Panc1 (cell line): ENCODE measurements around the gene IL17B. TPM values are rescaled to one million over a fixed set of nuclear protein-coding genes. Genes with fewer than 3 reads are reported as not detected.

Source experiments
- ATAC-seq: fragments of 200-7000 bp; cut with Tn5 transposase; 2 replicates; pipeline ENCODE4 v1.9.1; 2020; ENCODE audit warnings: mild to moderate bottlenecking, moderate library complexity
- BruUV-seq: library from RNA; stranded (reverse); fragments of 400-500 nt; replicated peaks from 2 replicates; lab custom pipeline; 2021; lab: Mats Ljungman, UMichigan
- CTCF ChIA-PET: fragments of 300-600 bp; sonication (Branson Sonifier 250); formaldehyde crosslinking; loops from one replicate; lab custom pipeline; 2022; ENCODE audit warnings: antibody characterized with exemption; lab: Charles Lee
- POLR2A ChIA-PET: fragments of 300-600 bp; sonication (Branson Sonifier 250); formaldehyde crosslinking; loops from one replicate; lab custom pipeline; 2022; ENCODE audit warnings: antibody characterized with exemption; lab: Charles Lee
- DNase-seq: peaks from one replicate; pipeline ENCODE4 v3.0.0-alpha.2; 2010; ENCODE audit warnings: low read depth, low spot score
- H3K27ac ChIP-seq: 2 replicates; pipeline ENCODE4 v1.5.1; 2011; ENCODE audit warnings: mild to moderate bottlenecking, low read length, inconsistent platforms
- H3K27me3 ChIP-seq: fragments of 200-500 bp; sonication (Bioruptor generic); 2 replicates; pipeline ENCODE4 v1.6.0; 2014; ENCODE audit warnings: low read length, inconsistent platforms; ENCODE audit not compliant: control insufficient read depth, insufficient read depth
- H3K36me3 ChIP-seq: fragments of 200-500 bp; sonication (Bioruptor generic); 2 replicates; pipeline ENCODE4 v1.5.1; 2014; ENCODE audit warnings: inconsistent platforms, mild to moderate bottlenecking, low read length, moderate library complexity; ENCODE audit not compliant: control insufficient read depth, insufficient read depth
- H3K4me1 ChIP-seq: 2 replicates; pipeline ENCODE4 v1.5.1; 2011; ENCODE audit warnings: inconsistent platforms, mild to moderate bottlenecking, low read length, moderate library complexity; ENCODE audit not compliant: control insufficient read depth, insufficient read depth
- H3K4me3 ChIP-seq, 2 experiments: 2 replicates each; pipeline ENCODE4 v1.5.1; 2011 to 2012; ENCODE audit warnings: low read depth in 2 of 2, low read length in 2 of 2, mild to moderate bottlenecking in 2 of 2, inconsistent platforms in 1 of 2, moderate library complexity in 1 of 2
- H3K9me3 ChIP-seq: fragments of 200-500 bp; sonication (Bioruptor generic); 2 replicates; pipeline ENCODE4 v1.5.1; 2014; ENCODE audit warnings: low read depth, mild to moderate bottlenecking, inconsistent platforms, low read length, moderate library complexity; ENCODE audit not compliant: control insufficient read depth, insufficient read depth
- CTCF ChIP-seq: fragments of 450-650 bp; IDR thresholded peaks from 2 replicates; pipeline ENCODE4 v1.5.1; 2017; ENCODE audit warnings: mild to moderate bottlenecking
- POLR2AphosphoS5 ChIP-seq: IDR thresholded peaks from 2 replicates; pipeline ENCODE4 v1.6.1; 2012; ENCODE audit warnings: mild to moderate bottlenecking, low read depth, low read length, moderate library complexity
- REST ChIP-seq, 2 experiments: IDR thresholded peaks; 2 replicates each; pipeline ENCODE4 v1.6.1; 2011 to 2012; ENCODE audit warnings: low read depth in 2 of 2, control low read depth in 1 of 2, low read length in 1 of 2, mild to moderate bottlenecking in 1 of 2, moderate library complexity in 1 of 2; ENCODE audit not compliant: insufficient read depth in 1 of 2
- SIN3A ChIP-seq: IDR thresholded peaks from 2 replicates; pipeline ENCODE4 v1.6.1; 2012; ENCODE audit warnings: low read depth, mild to moderate bottlenecking, low read length, moderate library complexity, borderline replicate concordance; ENCODE audit not compliant: insufficient read depth
- TCF7L2 ChIP-seq: IDR thresholded peaks from 2 replicates; pipeline ENCODE4 v1.6.1; 2011; ENCODE audit warnings: mild to moderate bottlenecking, low read depth, low read length, inconsistent platforms
- in situ Hi-C: cut with HindIII; loops from 2 replicates; pipeline ENCODE4 v1.10.0; 2016; ENCODE audit warnings: low sequenced_read_pairs, low pct_unique_long_range_greater_than_20kb
- intact Hi-C: fragments of 100-400 bp; cut with micrococcal nuclease; formaldehyde crosslinking; loops from one replicate; pipeline ENCODE4 v1.10.0; 2022; ENCODE audit not compliant: unreplicated experiment
- total RNA-seq: library from RNA; stranded (reverse); gene quantifications from one replicate; pipeline ENCODE4 v1.2.1, GENCODE V29; 2021; ENCODE audit not compliant: unreplicated experiment

IL17B gene
- total RNA-seq, 1 experiment from 2014 or later, result not detected

- H3K4me3 ChIP-seq, result no peak overlapping the region
- no peak for DNase-seq
- TF ChIP-seq REST (IDR thresholded peaks at IDR 0.05; ENCODE audit: insufficient read depth in 1 of 2, low read depth in 2 of 2, low read length in 1 of 2), result no peak
- intact Hi-C loops (no loop called here), in situ Hi-C loops (no loop called here)
- no peaks in the 10 kb centered on the region for H3K9me3 ChIP-seq
- no peaks in the 10 kb centered on the region for H3K36me3 ChIP-seq
- no TSS peak for BruUV-seq
- H3K27me3 ChIP-seq, result no peaks in the 10 kb centered on the region
- CTCF ChIA-PET, result no interaction called here
- H3K27ac ChIP-seq, result no peak overlapping the region
- ATAC-seq, result peak; percentile 33; the same call in 1 of the 2 replicates
- POLR2A ChIA-PET, result no interaction called here
- H3K4me1 ChIP-seq, result no peaks in the 10 kb centered on the region
These were observed 33.8 kb upstream of the IL17B start for GRCh38 chr5:149412783-149413476.

DNA sequence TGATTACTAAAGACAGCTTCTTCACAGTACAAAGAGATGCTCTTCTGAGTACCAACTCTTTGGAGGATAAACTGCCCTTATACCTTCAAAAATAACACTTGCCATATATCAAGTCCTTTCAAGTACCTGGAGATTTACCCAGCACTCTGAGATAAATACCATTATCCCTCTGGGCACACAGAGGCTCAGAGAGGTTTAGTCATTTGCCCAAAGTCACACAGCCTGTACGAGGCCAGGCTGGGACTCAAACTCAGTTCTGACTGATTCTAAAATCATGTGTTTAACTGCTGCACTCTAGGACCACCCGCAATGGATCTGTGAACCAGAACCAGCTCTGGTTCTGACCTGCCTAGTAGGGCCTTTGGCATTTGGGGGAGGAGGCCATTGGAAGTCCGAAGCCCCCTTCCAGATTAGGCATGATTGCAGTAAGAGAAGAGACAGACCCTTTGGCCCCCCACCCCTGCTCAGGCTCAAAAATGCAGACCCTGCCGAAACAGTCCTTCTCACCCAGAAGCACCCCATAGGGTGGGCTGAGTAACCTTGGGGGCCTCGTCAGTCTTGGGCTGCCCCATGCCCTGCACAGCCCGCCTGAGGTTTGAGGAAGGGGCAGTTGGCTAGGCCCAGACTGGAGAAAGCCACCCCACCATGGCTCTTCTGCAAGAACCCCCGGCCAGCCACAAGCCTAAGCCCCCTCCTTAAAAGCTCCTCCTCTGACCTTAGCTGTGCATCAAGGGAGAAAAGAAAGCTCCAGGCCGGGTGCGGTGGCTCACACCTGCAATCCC is 32.8 kb upstream of the IL17B start:
- Histone ChIP-seq H3K27me3 (no peaks in the 10 kb centered on the region), H3K27ac (no peak overlapping the region), H3K4me1 (no peaks in the 10 kb centered on the region), H3K4me3 (no peak overlapping the region), H3K36me3 (no peaks in the 10 kb centered on the region), H3K9me3 (no peaks in the 10 kb centered on the region)
- ChIA-PET POLR2A (no interaction called here), CTCF (no interaction called here)
- intact Hi-C loops (no loop called here), in situ Hi-C loops (no loop called here)
- no TSS peak for BruUV-seq
- ATAC-seq (no peak), DNase-seq (no peak)
- no peak for TF ChIP-seq REST (IDR thresholded peaks at IDR 0.05; ENCODE audit: insufficient read depth in 1 of 2, low read depth in 2 of 2, low read length in 1 of 2)
- no peak for TF ChIP-seq TCF7L2
- TF ChIP-seq POLR2AphosphoS5, result no peak
- TF ChIP-seq CTCF, result no peak
- TF ChIP-seq SIN3A, result no peak
